Sigmoid colon (tissue), 4 donors: ENCODE results near the gene ZIC5.

Source experiments
- CTCF ChIP-seq, 4 experiments: fragments of 450-650 bp in 3 of 4; fragments of 200-600 bp in 1 of 4; IDR thresholded peaks; one replicate each; pipeline ENCODE4 v1.5.1; 2016 to 2019; ENCODE audit warnings: antibody characterized with exemption in 4 of 4, mild to moderate bottlenecking in 3 of 4, moderate library complexity in 2 of 4
- EP300 ChIP-seq, 4 donors: sonication (generic); formaldehyde crosslinking; IDR thresholded peaks; one replicate each; pipeline ENCODE4 v1.6.1; 2017; ENCODE audit warnings: antibody characterized with exemption in 4 of 4
- POLR2A ChIP-seq, 2 donors: fragments of 450-650 bp; IDR thresholded peaks; one replicate each; pipeline ENCODE4 v1.6.1; 2016; ENCODE audit warnings: antibody characterized with exemption in 2 of 2, mild to moderate bottlenecking in 2 of 2, moderate library complexity in 2 of 2
- POLR2AphosphoS5 ChIP-seq, 4 donors: sonication (generic); formaldehyde crosslinking; IDR thresholded peaks; one replicate each; pipeline ENCODE4 v1.6.1; 2017; ENCODE audit warnings: antibody characterized with exemption in 4 of 4

DNA sequence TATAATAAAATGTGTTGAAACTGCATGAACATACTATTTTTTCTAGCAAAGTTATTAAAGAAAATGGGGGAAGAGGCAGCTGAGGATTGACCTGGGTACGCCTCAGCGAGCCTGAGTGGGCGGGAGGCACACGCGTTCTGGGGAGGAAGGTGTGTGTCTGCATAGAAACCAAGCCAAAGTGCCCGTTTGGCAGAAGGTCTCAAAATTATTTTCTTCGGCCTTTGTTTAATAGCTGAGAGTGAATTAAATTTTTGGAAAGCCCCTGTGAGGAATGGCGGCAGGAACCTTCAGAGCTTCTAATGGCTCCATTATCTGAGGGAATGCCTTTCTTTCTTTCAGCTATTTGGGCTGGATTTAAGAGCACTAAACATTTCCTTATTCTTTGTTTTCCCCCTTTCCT is 15.2 kb upstream of the ZIC5 start:
- no peak for TF ChIP-seq CTCF (IDR thresholded peaks at IDR 0.05)
- no peak for TF ChIP-seq POLR2A (IDR thresholded peaks at IDR 0.05)
- no peak for TF ChIP-seq POLR2AphosphoS5 (IDR thresholded peaks at IDR 0.05)
- no peak for TF ChIP-seq EP300 (IDR thresholded peaks at IDR 0.05)
